Ectodermal cell (in vitro differentiated cells): ENCODE results near the gene PRSS56.

Experiments used
- H3K27ac ChIP-seq: 2 replicates; pipeline ENCODE4 v1.7.0; 2013; ENCODE audit warnings: mild to moderate bottlenecking, low read depth, low read length; ENCODE audit not compliant: insufficient read depth, poor library complexity, severe bottlenecking
- H3K27me3 ChIP-seq: 2 replicates; pipeline ENCODE4 v1.7.0; 2013; ENCODE audit warnings: mild to moderate bottlenecking, low read length; ENCODE audit not compliant: insufficient read depth, control insufficient read depth, poor library complexity, severe bottlenecking
- H3K36me3 ChIP-seq: one replicate; pipeline ENCODE4 v1.7.0; 2013; ENCODE audit warnings: low read length; ENCODE audit not compliant: control insufficient read depth, insufficient read depth
- H3K4me1 ChIP-seq: one replicate; pipeline ENCODE4 v1.7.0; 2013; ENCODE audit warnings: low read length; ENCODE audit not compliant: control insufficient read depth, insufficient read depth
- H3K4me3 ChIP-seq: 2 replicates; pipeline ENCODE4 v1.7.0; 2013; ENCODE audit warnings: low read depth, low read length, control low read depth; ENCODE audit not compliant: insufficient read depth
- H3K9me3 ChIP-seq: 2 replicates; pipeline ENCODE4 v1.7.0; 2013; ENCODE audit warnings: mild to moderate bottlenecking, low read length, moderate library complexity; ENCODE audit not compliant: control insufficient read depth
- WGBS, 2 experiments: methylation state at CpG; one replicate each; pipeline ENCODE4 v1.1.7; 2013; ENCODE audit warnings: missing lambda C conversion rate in 2 of 2; 5-methylcytosine and 5-hydroxymethylcytosine counted together

PRSS56 gene

GRCh38 chr2:232534940-232535651 is 14.9 kb downstream of the PRSS56 start:
- WGBS, 2 experiments: 85% methylated on average over 14 of the region's 14 CpGs
- no peak overlapping the region for H3K27ac ChIP-seq

DNA sequence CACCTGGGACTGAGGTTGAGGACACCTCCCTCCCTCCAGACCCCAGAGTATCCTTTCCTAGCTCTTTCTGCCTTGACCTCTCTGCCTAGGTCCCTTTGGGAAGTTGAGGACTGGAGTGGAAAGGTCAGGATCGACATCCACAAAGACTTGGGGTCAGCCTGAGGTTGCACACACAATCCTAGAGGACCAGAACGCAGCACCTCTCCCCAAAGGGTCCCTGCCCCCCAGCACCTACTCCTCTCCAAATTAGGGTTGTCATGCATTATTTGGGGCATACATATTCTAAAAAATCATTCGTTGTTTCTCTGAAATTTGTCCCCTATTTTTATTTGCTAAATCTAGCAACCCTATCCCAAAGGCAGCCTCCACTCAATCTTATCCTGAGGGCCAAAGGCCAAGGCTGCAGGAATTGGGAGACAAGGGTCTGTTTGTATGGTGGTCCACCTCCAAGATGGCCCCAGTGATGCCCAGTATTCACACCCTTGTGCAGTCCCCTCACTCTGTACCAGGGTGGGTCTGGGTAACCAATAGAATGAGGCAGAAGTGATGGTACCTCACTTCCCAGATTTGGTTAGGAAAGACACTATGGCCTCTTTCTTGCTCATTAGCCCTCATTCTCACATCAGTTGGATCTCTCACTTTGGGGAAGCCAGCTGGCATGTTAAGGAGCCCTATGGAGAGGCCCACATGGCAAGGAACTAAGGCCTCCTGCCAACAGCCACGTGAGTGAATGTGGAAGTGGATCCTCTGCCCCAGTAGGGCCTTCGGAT is 15.8 kb downstream of the PRSS56 start:
- peaks cover 14% of the 10 kb centered on the region for H3K4me1 ChIP-seq
- no peak overlapping the region for H3K27ac ChIP-seq
- H3K4me3 ChIP-seq: no peak overlapping the region
- H3K9me3 ChIP-seq: no peaks in the 10 kb centered on the region
- no peaks in the 10 kb centered on the region for H3K36me3 ChIP-seq
- H3K27me3 ChIP-seq: no peaks in the 10 kb centered on the region
- 89 to 94% methylated on average over 5 of the region's 5 CpGs for WGBS, 2 experiments

More at GRCh38 chr2:232534940-232535651, 14.9 kb downstream of the PRSS56 start:
- no peaks in the 10 kb centered on the region for H3K27me3 ChIP-seq
- H3K9me3 ChIP-seq: no peaks in the 10 kb centered on the region
- H3K4me3 ChIP-seq: no peak overlapping the region
- H3K4me1 ChIP-seq: peaks cover 13% of the 10 kb centered on the region
- H3K36me3 ChIP-seq: no peaks in the 10 kb centered on the region

- peaks cover 14% of the 10 kb centered on the region for H3K4me1 ChIP-seq
- 73 to 77% methylated on average over 5 of the region's 5 CpGs for WGBS, 2 experiments
Observed at GRCh38 chr2:232537079-232537478, 16.9 kb downstream of the PRSS56 start.

GRCh38 chr2:232537499-232537898 is 17.3 kb downstream of the PRSS56 start:
- Histone ChIP-seq H3K9me3 (no peaks in the 10 kb centered on the region), H3K4me1 (peaks cover 14% of the 10 kb centered on the region), H3K36me3 (no peaks in the 10 kb centered on the region), H3K27ac (no peak overlapping the region), H3K4me3 (no peak overlapping the region), H3K27me3 (no peaks in the 10 kb centered on the region)
- 89 to 91% methylated on average over 4 of the region's 4 CpGs for WGBS, 2 experiments

More at GRCh38 chr2:232537079-232537478, 16.9 kb downstream of the PRSS56 start:
- no peak overlapping the region for H3K27ac ChIP-seq
- H3K36me3 ChIP-seq: no peaks in the 10 kb centered on the region
- H3K27me3 ChIP-seq: no peaks in the 10 kb centered on the region
- H3K4me3 ChIP-seq: no peak overlapping the region
- H3K9me3 ChIP-seq: no peaks in the 10 kb centered on the region

DNA sequence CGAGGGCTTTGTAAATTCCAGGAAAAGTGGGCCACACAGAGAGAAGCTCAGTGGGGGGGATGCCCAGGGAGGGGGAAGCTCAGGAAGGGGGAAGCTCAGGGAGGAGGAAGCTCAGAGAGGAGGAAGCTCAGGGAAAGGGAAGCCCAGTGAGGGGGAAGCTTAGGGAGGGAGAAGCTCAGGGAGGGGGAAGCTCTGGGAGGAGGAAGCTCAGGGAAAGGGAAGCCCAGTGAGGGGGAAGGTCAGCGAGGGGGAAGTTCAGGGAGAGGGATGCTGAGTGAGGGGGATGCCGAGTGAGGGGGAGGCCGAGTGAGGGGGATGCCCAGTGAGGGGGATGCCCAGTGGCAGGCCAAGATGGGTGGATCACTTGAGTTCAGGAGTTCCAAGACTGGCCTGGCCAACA is 18.5 kb downstream of the PRSS56 start:
- Histone ChIP-seq H3K4me3 (no peak overlapping the region), H3K27ac (no peak overlapping the region), H3K36me3 (no peaks in the 10 kb centered on the region), H3K27me3 (no peaks in the 10 kb centered on the region), H3K9me3 (no peaks in the 10 kb centered on the region), H3K4me1 (peaks cover 14% of the 10 kb centered on the region)
- 47 to 52% methylated on average over 4 of the region's 4 CpGs for WGBS, 2 experiments

DNA sequence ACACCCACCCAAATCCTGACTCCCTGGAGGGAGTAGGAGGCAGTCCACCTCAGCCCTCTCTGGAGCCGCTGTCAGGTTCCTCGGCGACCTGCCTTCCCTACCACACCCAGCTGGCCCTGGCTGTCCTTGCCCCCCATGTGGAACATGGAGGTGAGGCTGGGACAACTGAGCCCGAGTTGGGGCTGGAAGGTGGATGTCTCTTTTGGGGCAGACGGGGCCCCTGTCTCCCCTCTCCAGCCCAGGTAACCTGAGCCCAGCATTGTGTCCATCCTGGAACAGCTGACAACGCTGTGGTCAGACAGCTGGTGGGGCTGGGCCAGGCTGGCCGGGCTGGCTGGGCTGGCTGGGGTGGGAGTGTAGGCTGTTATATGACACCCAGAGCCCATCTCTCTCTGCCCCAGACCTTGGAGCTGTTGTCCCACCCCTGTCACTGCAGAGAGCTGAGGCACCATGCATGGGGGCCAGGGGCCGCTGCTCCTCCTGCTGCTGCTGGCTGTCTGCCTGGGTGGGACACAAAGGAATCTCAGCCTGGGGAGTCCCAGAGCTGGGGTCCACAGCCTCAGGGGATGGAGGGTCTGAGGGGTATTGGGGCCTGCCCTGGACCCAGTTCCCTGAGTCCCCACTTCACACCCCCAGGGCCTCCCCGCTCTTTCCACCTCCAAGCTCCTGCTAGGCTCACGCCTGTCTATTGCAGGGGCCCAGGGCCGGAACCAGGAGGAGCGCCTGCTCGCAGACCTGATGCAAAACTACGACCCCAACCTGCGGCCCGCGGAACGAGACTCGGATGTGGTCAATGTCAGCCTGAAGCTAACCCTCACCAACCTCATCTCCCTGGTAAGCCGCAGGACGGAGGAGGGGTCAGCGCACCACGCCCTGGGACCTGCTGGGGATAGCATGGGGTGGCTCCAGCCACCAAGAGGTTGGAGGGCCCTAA is 19.4 kb downstream of the PRSS56 start, which contains the start of gene CHRNG:
CHRNG (plus strand) TSS at position 395 of the 934 bp plus-strand sequence; CDS start at position 451, 56 bp downstream.
- Histone ChIP-seq H3K4me3 (no peak within 1 kb of the TSS), H3K36me3 (no peaks in the 10 kb centered on the region), H3K9me3 (no peaks in the 10 kb centered on the region), H3K27me3 (no peaks in the 10 kb centered on the region), H3K27ac (no peak within 1 kb of the TSS), H3K4me1 (peaks cover 14% of the 10 kb centered on the region)
- WGBS, 2 experiments: 76 to 77% methylated on average over 23 of the region's 23 CpGs

- H3K9me3 ChIP-seq: no peaks in the 10 kb centered on the region
Observed at GRCh38 chr2:232540441-232541041, 20.4 kb downstream of the PRSS56 start.

GRCh38 chr2:232541195-232541960 is 21.2 kb downstream of the PRSS56 start:
- Histone ChIP-seq H3K36me3 (peaks cover 5% of the 10 kb centered on the region), H3K4me1 (peaks cover 14% of the 10 kb centered on the region), H3K9me3 (no peaks in the 10 kb centered on the region), H3K4me3 (no peak overlapping the region), H3K27ac (no peak overlapping the region), H3K27me3 (no peaks in the 10 kb centered on the region)
- WGBS, 2 experiments: 94 to 96% methylated on average over 19 of the region's 19 CpGs

More at GRCh38 chr2:232540441-232541041, 20.4 kb downstream of the PRSS56 start:
- Histone ChIP-seq H3K27ac (no peak overlapping the region), H3K4me3 (no peak overlapping the region), H3K27me3 (no peaks in the 10 kb centered on the region), H3K4me1 (peaks cover 14% of the 10 kb centered on the region), H3K36me3 (peaks cover under 1% of the 10 kb centered on the region)
- 94 to 95% methylated on average over 17 of the region's 17 CpGs for WGBS, 2 experiments
